Thyroid gland (tissue), 4 donors: ENCODE measurements around the gene CLDN19. TPM values are rescaled to one million over a fixed set of nuclear protein-coding genes. Genes with fewer than 3 reads are reported as not detected.

Source experiments
- DNase-seq, 2 donors: peaks; one replicate each; pipeline ENCODE4 v3.0.0-alpha.2; 2019
- H3K27ac ChIP-seq, 3 donors: fragments of 200-600 bp; sonication (generic); 1 replicate in 2 of 3; 2 replicates in 1 of 3; pipeline ENCODE4 v1.5.1; 2016 to 2019; ENCODE audit warnings: mild to moderate bottlenecking in 1 of 3, moderate library complexity in 1 of 3
- H3K27me3 ChIP-seq: fragments of 200-600 bp; sonication (generic); one replicate; pipeline ENCODE4 v1.5.1; 2019
- H3K36me3 ChIP-seq, 2 donors: fragments of 200-600 bp; sonication (generic); one replicate each; pipeline ENCODE4 v1.5.1; 2016 to 2019
- H3K4me1 ChIP-seq, 2 donors: fragments of 200-600 bp; sonication (generic); one replicate each; pipeline ENCODE4 v1.5.1; 2017 to 2019
- H3K4me3 ChIP-seq, 3 donors: fragments of 200-600 bp; sonication (generic); replicated peaks in 1 of 3; 1 replicate in 2 of 3; 2 replicates in 1 of 3; pipeline ENCODE4 v1.5.1; 2016; ENCODE audit warnings: mild to moderate bottlenecking in 1 of 3
- H3K9me3 ChIP-seq: fragments of 200-600 bp; sonication (generic); one replicate; pipeline ENCODE4 v1.5.1; 2017
- CTCF ChIP-seq, 6 experiments: fragments of 200-600 bp in 3 of 6; fragments of 450-650 bp in 3 of 6; sonication (generic) in 3 of 6; IDR thresholded peaks; one replicate each; pipeline ENCODE4 v1.5.1; 2016 to 2019; ENCODE audit warnings: antibody characterized with exemption in 6 of 6, mild to moderate bottlenecking in 2 of 6, inconsistent platforms in 1 of 6, moderate library complexity in 1 of 6
- POLR2A ChIP-seq, 2 donors: fragments of 450-650 bp; IDR thresholded peaks; one replicate each; pipeline ENCODE4 v1.6.1; 2017; ENCODE audit warnings: antibody characterized with exemption in 2 of 2, mild to moderate bottlenecking in 2 of 2, moderate library complexity in 1 of 2
- WGBS, 2 donors: methylation state at CpG; one replicate each; pipeline ENCODE4 v1.1.5; 2017; 5-methylcytosine and 5-hydroxymethylcytosine counted together
- intact Hi-C: fragments of 100-400 bp; cut with DNase I; formaldehyde crosslinking; loops from one replicate; pipeline ENCODE4 v1.15.1; 2023
- total RNA-seq, 4 donors: library from RNA; depleted of rRNA; stranded (reverse); fragments of >200 nt; gene quantifications; one replicate each; pipeline ENCODE4 v1.2.3, GENCODE V29; 2016

CLDN19 gene
- total RNA-seq, 4 donors from 2014 or later: not detected

- WGBS, 2 donors: 82 to 87% methylated on average over 6 to 7 of the region's 7 CpGs
- intact Hi-C loops: no loop called here
- Histone ChIP-seq H3K9me3 (no peaks in the 10 kb centered on the region), H3K4me1 (no peaks in the 10 kb centered on the region), H3K36me3 (no peaks in the 10 kb centered on the region), H3K4me3 (no peak overlapping the region), H3K27ac (no peak overlapping the region), H3K27me3 (no peaks in the 10 kb centered on the region)
- TF ChIP-seq CTCF (IDR thresholded peaks at IDR 0.05) (no peak), POLR2A (IDR thresholded peaks at IDR 0.05) (no peak)
- no peak for DNase-seq
These were observed 5.6 kb downstream of the CLDN19 start for GRCh38 chr1:42734201-42735035.

- Histone ChIP-seq H3K4me3 (no peak overlapping the region), H3K9me3 (no peaks in the 10 kb centered on the region), H3K27ac (no peak overlapping the region), H3K36me3 (no peaks in the 10 kb centered on the region), H3K27me3 (no peaks in the 10 kb centered on the region), H3K4me1 (no peaks in the 10 kb centered on the region)
- 84 to 91% methylated on average over 9 to 12 of the region's 12 CpGs for WGBS, 2 donors
- TF ChIP-seq CTCF (IDR thresholded peaks at IDR 0.05): no peak
- no peak for TF ChIP-seq POLR2A (IDR thresholded peaks at IDR 0.05)
- intact Hi-C loops: no loop called here
- no peak for DNase-seq
These were observed 6.4 kb downstream of the CLDN19 start for GRCh38 chr1:42733415-42734200.

GRCh38 chr1:42732126-42732680, 7.8 kb downstream of the CLDN19 start:
- Histone ChIP-seq H3K9me3 (no peaks in the 10 kb centered on the region), H3K36me3 (no peaks in the 10 kb centered on the region), H3K27me3 (no peaks in the 10 kb centered on the region), H3K27ac (no peak overlapping the region), H3K4me3 (no peak overlapping the region), H3K4me1 (no peaks in the 10 kb centered on the region)
- TF ChIP-seq POLR2A (IDR thresholded peaks at IDR 0.05) (no peak), CTCF (IDR thresholded peaks at IDR 0.05) (no peak)
- WGBS, 2 donors: 89 to 90% methylated on average over 10 of the region's 10 CpGs
- intact Hi-C loops: no loop called here
- DNase-seq: no peak

GRCh38 chr1:42731585-42731984, 8.5 kb downstream of the CLDN19 start:
- intact Hi-C loops: no loop called here
- Histone ChIP-seq H3K9me3 (no peaks in the 10 kb centered on the region), H3K27ac (no peak overlapping the region), H3K4me3 (no peak overlapping the region), H3K4me1 (no peaks in the 10 kb centered on the region), H3K27me3 (no peaks in the 10 kb centered on the region), H3K36me3 (no peaks in the 10 kb centered on the region)
- DNase-seq: no peak
- TF ChIP-seq CTCF (IDR thresholded peaks at IDR 0.05) (no peak), POLR2A (IDR thresholded peaks at IDR 0.05) (no peak)
- 68 to 87% methylated on average over 3 of the region's 3 CpGs for WGBS, 2 donors
